NCI-H2171 treated with DMSO at 0.1 percent for 48 hours (cell line): ENCODE measurements around the gene LZTS2.

Source experiments
- DNase-seq: peaks from one replicate; lab custom pipeline; 2025; lab: John Stamatoyannopoulos, UW

Gene LZTS2

GRCh38 chr10:101014230-101014884 lies 14.7 kb downstream of the LZTS2 start:
- peak; percentile 16 for DNase-seq

GRCh38 chr10:101014966-101015581 lies 15.5 kb downstream of the LZTS2 start:
- DNase-seq, result no peak

- no peak for DNase-seq
These were observed 16.0 kb downstream of the LZTS2 start for GRCh38 chr10:101015582-101015973.

- DNase-seq, result no peak
These were observed 17.2 kb downstream of the LZTS2 start for GRCh38 chr10:101016814-101017213.

GRCh38 chr10:101018118-101018599 lies 18.6 kb downstream of the LZTS2 start:
- no peak for DNase-seq

- peak; percentile 64 for DNase-seq
These were observed 19.2 kb downstream of the LZTS2 start for GRCh38 chr10:101018600-101019439.

- DNase-seq, result no peak
These were observed 19.8 kb downstream of the LZTS2 start for GRCh38 chr10:101019440-101019703.

- DNase-seq, result no peak
These were observed 20.9 kb downstream of the LZTS2 start for GRCh38 chr10:101020427-101021075.

- DNase-seq, result no peak
These were observed 21.6 kb downstream of the LZTS2 start for GRCh38 chr10:101021239-101021638.

- DNase-seq, result no peak
These were observed 22.2 kb downstream of the LZTS2 start for GRCh38 chr10:101021692-101022251.

- no peak for DNase-seq
These were observed 23.5 kb downstream of the LZTS2 start for GRCh38 chr10:101022967-101023705.

- DNase-seq, result no peak
These were observed 27.6 kb downstream of the LZTS2 start for GRCh38 chr10:101027106-101027720.

GRCh38 chr10:101028446-101029337 lies 29.1 kb downstream of the LZTS2 start:
- peak; percentile 69 for DNase-seq

- peak; percentile 5 for DNase-seq
These were observed 30.1 kb downstream of the LZTS2 start for GRCh38 chr10:101029520-101030295.

GRCh38 chr10:101030496-101031127 lies 31.0 kb downstream of the LZTS2 start:
- DNase-seq, result no peak

- peak; percentile 78 for DNase-seq
These were observed 31.7 kb downstream of the LZTS2 start, which contains the start of the genes PDZD7 and SFXN3 for GRCh38 chr10:101031128-101031795. Gene PDZD7 (minus strand): TSS chr10:101031129. CDS start chr10:101030219, 910 bp downstream. Gene SFXN3 (plus strand): TSS chr10:101031234. CDS start chr10:101034695, 3,461 bp downstream.

GRCh38 chr10:101031796-101032636 lies 32.4 kb downstream of the LZTS2 start:
- DNase-seq, result peak; percentile 68
